ENCODE results near the gene INSYN2B.

The INSYN2B gene

GRCh38 chr5:169980418-169981053 is at the start of gene INSYN2B:
TSS of gene INSYN2B (minus strand) at chr5:169980495. CDS start at chr5:169883898, 96,597 bp downstream.
- DNase-seq = peak in 55 of 56 donors; percentile 7 to 93 (median 78)

- no peak for DNase-seq
Observed at GRCh38 chr5:170028124-170028523, 47.8 kb upstream of the INSYN2B start.

- DNase-seq = no peak
Observed at GRCh38 chr5:170025853-170026252, 45.6 kb upstream of the INSYN2B start.

GRCh38 chr5:170021506-170021905 is 41.2 kb upstream of the INSYN2B start:
- no peak for DNase-seq

GRCh38 chr5:170020423-170020822 is 40.1 kb upstream of the INSYN2B start:
- DNase-seq = no peak

- DNase-seq = no peak
Observed at GRCh38 chr5:170012622-170013021, 32.3 kb upstream of the INSYN2B start.

GRCh38 chr5:170011751-170012150 is 31.5 kb upstream of the INSYN2B start:
- no peak for DNase-seq

GRCh38 chr5:170010595-170010994 is 30.3 kb upstream of the INSYN2B start:
- peak in 3 of 56 donors; percentile 1 to 4 (median 4) for DNase-seq

GRCh38 chr5:170008376-170008775 is 28.1 kb upstream of the INSYN2B start:
- no peak for DNase-seq

GRCh38 chr5:170006021-170006420 is 25.7 kb upstream of the INSYN2B start:
- no peak for DNase-seq

GRCh38 chr5:170000155-170000554 is 19.9 kb upstream of the INSYN2B start:
- no peak for DNase-seq

GRCh38 chr5:169999621-170000020 is 19.3 kb upstream of the INSYN2B start:
- DNase-seq = no peak

GRCh38 chr5:169997798-169998197 is 17.5 kb upstream of the INSYN2B start:
- no peak for DNase-seq

- no peak for DNase-seq
Observed at GRCh38 chr5:169993485-169993790, 13.1 kb upstream of the INSYN2B start.

GRCh38 chr5:169992789-169993484 is 12.6 kb upstream of the INSYN2B start:
- no peak for DNase-seq

- no peak for DNase-seq
Observed at GRCh38 chr5:169991115-169991869, 11.0 kb upstream of the INSYN2B start.

- no peak for DNase-seq
Observed at GRCh38 chr5:169989365-169989764, 9.1 kb upstream of the INSYN2B start.

GRCh38 chr5:169988947-169989346 is 8.7 kb upstream of the INSYN2B start:
- no peak for DNase-seq

GRCh38 chr5:169988206-169988605 is 7.9 kb upstream of the INSYN2B start:
- DNase-seq = no peak

- no peak for DNase-seq
Observed at GRCh38 chr5:169979871-169980270, 424 bp downstream of the INSYN2B start.

- peak in 11 of 56 donors; percentile 1 to 46 (median 11) for DNase-seq
Observed at GRCh38 chr5:169978714-169979113, 1.6 kb downstream of the INSYN2B start.

GRCh38 chr5:169974121-169974770 is 6.0 kb downstream of the INSYN2B start:
- DNase-seq = no peak
